Breast epithelium (tissue), 4 donors: Measurements from ENCODE around the gene ADCY2. TPM values are rescaled to one million over a fixed set of nuclear protein-coding genes. Genes with fewer than 3 reads are reported as not detected.

Experiments
- DNase-seq, 2 donors: peaks; one replicate each; pipeline ENCODE4 v3.0.0-alpha.2; 2019; ENCODE audit warnings: low spot score in 2 of 2
- H3K27ac ChIP-seq, 2 donors: fragments of 200-600 bp; sonication (generic) in 1 of 2; one replicate each; pipeline ENCODE4 v1.5.1; 2016 to 2019; ENCODE audit warnings: mild to moderate bottlenecking in 1 of 2
- H3K27me3 ChIP-seq, 2 donors: fragments of 200-600 bp; sonication (generic) in 1 of 2; one replicate each; pipeline versions ENCODE4 v1.5.1 to v1.6.0; 2017 to 2019; ENCODE audit warnings: control low read depth in 1 of 2, mild to moderate bottlenecking in 1 of 2
- H3K36me3 ChIP-seq: fragments of 200-600 bp; one replicate; pipeline ENCODE4 v1.5.1; 2019
- H3K4me1 ChIP-seq, 2 donors: fragments of 200-600 bp; sonication (generic); one replicate each; pipeline ENCODE4 v1.5.1; 2016 to 2019; ENCODE audit warnings: control low read depth in 1 of 2
- H3K4me3 ChIP-seq, 3 donors: fragments of 200-600 bp; sonication (generic); 1 replicate in 2 of 3; 2 replicates in 1 of 3; pipeline ENCODE4 v1.5.1; 2016 to 2019; ENCODE audit warnings: mild to moderate bottlenecking in 3 of 3, moderate library complexity in 2 of 3
- H3K9me3 ChIP-seq, 2 donors: fragments of 200-600 bp; sonication (generic) in 1 of 2; one replicate each; pipeline ENCODE4 v1.5.1; 2016 to 2019; ENCODE audit warnings: control low read depth in 1 of 2
- CTCF ChIP-seq, 3 donors: fragments of 450-650 bp; IDR thresholded peaks; one replicate each; pipeline ENCODE4 v1.5.1; 2016 to 2017; ENCODE audit warnings: antibody characterized with exemption in 3 of 3, mild to moderate bottlenecking in 3 of 3, moderate library complexity in 3 of 3
- POLR2A ChIP-seq: fragments of 450-650 bp; IDR thresholded peaks from one replicate; pipeline ENCODE4 v1.6.1; 2016; ENCODE audit warnings: antibody characterized with exemption, mild to moderate bottlenecking, moderate library complexity
- POLR2AphosphoS5 ChIP-seq, 3 donors: sonication (generic); formaldehyde crosslinking; IDR thresholded peaks; one replicate each; pipeline ENCODE4 v1.6.1; 2017; ENCODE audit warnings: antibody characterized with exemption in 3 of 3
- intact Hi-C: fragments of 100-400 bp; cut with DNase I; formaldehyde crosslinking; loops from one replicate; pipeline ENCODE4 v1.15.1; 2023; ENCODE audit warnings: low total_unique reads
- total RNA-seq, 3 donors: library from RNA; depleted of rRNA; stranded (reverse); fragments of >200 nt; gene quantifications; one replicate each; pipeline ENCODE4 v1.1.0, GENCODE V29; 2016

Gene ADCY2
- total RNA-seq, 3 donors from 2014 or later: 3.8 to 30.1 (median 4.9) TPM

GRCh38 chr5:7565559-7565958 lies 169.6 kb downstream of the ADCY2 start:
- no peaks in the 10 kb centered on the region for H3K36me3 ChIP-seq
- intact Hi-C loops: no loop called here
- no peak overlapping the region for H3K4me3 ChIP-seq
- H3K27ac ChIP-seq: no peak overlapping the region
- TF ChIP-seq POLR2AphosphoS5 (IDR thresholded peaks at IDR 0.05) (no peak), CTCF (IDR thresholded peaks at IDR 0.05) (no peak), POLR2A (no peak)
- H3K9me3 ChIP-seq: no peaks in the 10 kb centered on the region
- H3K4me1 ChIP-seq: no peaks in the 10 kb centered on the region
- no peak for DNase-seq
- no peaks in the 10 kb centered on the region for H3K27me3 ChIP-seq

GRCh38 chr5:7576023-7576715 lies 180.2 kb downstream of the ADCY2 start:
- no peak for DNase-seq
- Histone ChIP-seq H3K4me1 (no peaks in the 10 kb centered on the region), H3K36me3 (no peaks in the 10 kb centered on the region), H3K27ac (no peak overlapping the region), H3K4me3 (no peak overlapping the region), H3K9me3 (no peaks in the 10 kb centered on the region), H3K27me3 (no peaks in the 10 kb centered on the region)
- intact Hi-C loops: no loop called here
- TF ChIP-seq POLR2AphosphoS5 (IDR thresholded peaks at IDR 0.05): no peak
- TF ChIP-seq POLR2A: no peak
- TF ChIP-seq CTCF (IDR thresholded peaks at IDR 0.05): no peak

GRCh38 chr5:7577381-7577780 lies 181.4 kb downstream of the ADCY2 start:
- no peak overlapping the region for H3K27ac ChIP-seq
- TF ChIP-seq POLR2AphosphoS5 (IDR thresholded peaks at IDR 0.05) (no peak), CTCF (IDR thresholded peaks at IDR 0.05) (no peak), POLR2A (no peak)
- H3K36me3 ChIP-seq: no peaks in the 10 kb centered on the region
- DNase-seq: no peak
- no peaks in the 10 kb centered on the region for H3K4me1 ChIP-seq
- no peak overlapping the region for H3K4me3 ChIP-seq
- intact Hi-C loops: no loop called here
- H3K9me3 ChIP-seq: no peaks in the 10 kb centered on the region
- H3K27me3 ChIP-seq: no peaks in the 10 kb centered on the region

DNA sequence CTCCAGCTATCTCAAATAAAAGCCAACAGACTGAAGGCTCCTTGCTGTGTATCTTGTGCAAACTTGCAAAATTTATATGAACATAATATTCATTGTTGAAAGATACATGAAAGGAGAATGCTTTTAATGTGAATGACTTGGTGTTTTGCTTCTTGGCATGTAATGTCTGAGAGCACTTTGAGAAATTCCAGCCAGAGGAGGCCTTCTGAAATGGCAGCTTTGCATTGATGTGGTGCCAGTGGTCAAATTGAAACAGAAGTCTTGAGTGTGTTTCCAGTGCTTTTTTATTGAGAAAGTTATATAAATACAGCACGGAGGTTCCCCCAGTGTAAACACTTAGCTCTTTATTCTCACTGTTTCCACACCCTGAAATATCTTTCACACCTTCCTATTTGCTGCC lies 182.1 kb downstream of the ADCY2 start:
- no peaks in the 10 kb centered on the region for H3K36me3 ChIP-seq
- DNase-seq: no peak
- no peaks in the 10 kb centered on the region for H3K27me3 ChIP-seq
- intact Hi-C loops: no loop called here
- no peaks in the 10 kb centered on the region for H3K4me1 ChIP-seq
- TF ChIP-seq CTCF (IDR thresholded peaks at IDR 0.05) (no peak), POLR2AphosphoS5 (IDR thresholded peaks at IDR 0.05) (no peak), POLR2A (no peak)
- no peaks in the 10 kb centered on the region for H3K9me3 ChIP-seq
- H3K4me3 ChIP-seq: no peak overlapping the region
- H3K27ac ChIP-seq: no peak overlapping the region

GRCh38 chr5:7584749-7585148 lies 188.8 kb downstream of the ADCY2 start:
- intact Hi-C loops: no loop called here
- no peaks in the 10 kb centered on the region for H3K27me3 ChIP-seq
- DNase-seq: no peak
- no peaks in the 10 kb centered on the region for H3K36me3 ChIP-seq
- no peak overlapping the region for H3K27ac ChIP-seq
- no peaks in the 10 kb centered on the region for H3K4me1 ChIP-seq
- no peaks in the 10 kb centered on the region for H3K9me3 ChIP-seq
- TF ChIP-seq POLR2AphosphoS5 (IDR thresholded peaks at IDR 0.05): no peak
- TF ChIP-seq POLR2A: no peak
- TF ChIP-seq CTCF (IDR thresholded peaks at IDR 0.05): no peak
- H3K4me3 ChIP-seq: no peak overlapping the region
